Measurements from ENCODE around the gene PTH1R. TPM values are rescaled to one million over a fixed set of nuclear protein-coding genes. Genes with fewer than 3 reads are reported as not detected.

The PTH1R gene
- total RNA-seq, 2 donors from 2014 or later = 5.6 to 8.9 TPM

DNA sequence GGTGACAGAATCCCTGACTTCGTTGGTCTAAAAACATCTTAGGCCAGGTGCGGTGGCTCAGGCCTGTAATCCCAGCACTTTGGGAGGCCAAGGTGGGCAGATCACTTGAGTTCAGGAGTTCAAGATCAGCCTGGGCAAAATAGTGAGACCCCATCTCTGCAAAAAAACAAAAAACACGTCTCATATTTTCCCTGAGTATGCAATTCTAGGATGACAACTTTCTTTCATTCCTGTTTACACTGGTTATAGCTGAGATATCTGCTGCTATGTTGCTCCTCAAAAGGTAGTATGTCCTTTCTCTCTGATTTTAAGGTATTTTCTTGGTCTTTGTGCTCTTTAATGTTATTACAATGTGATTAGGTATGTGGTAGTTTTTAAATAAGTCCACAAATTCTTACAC is 39.3 kb downstream of the PTH1R start:
- TF ChIP-seq, protein P1, sequence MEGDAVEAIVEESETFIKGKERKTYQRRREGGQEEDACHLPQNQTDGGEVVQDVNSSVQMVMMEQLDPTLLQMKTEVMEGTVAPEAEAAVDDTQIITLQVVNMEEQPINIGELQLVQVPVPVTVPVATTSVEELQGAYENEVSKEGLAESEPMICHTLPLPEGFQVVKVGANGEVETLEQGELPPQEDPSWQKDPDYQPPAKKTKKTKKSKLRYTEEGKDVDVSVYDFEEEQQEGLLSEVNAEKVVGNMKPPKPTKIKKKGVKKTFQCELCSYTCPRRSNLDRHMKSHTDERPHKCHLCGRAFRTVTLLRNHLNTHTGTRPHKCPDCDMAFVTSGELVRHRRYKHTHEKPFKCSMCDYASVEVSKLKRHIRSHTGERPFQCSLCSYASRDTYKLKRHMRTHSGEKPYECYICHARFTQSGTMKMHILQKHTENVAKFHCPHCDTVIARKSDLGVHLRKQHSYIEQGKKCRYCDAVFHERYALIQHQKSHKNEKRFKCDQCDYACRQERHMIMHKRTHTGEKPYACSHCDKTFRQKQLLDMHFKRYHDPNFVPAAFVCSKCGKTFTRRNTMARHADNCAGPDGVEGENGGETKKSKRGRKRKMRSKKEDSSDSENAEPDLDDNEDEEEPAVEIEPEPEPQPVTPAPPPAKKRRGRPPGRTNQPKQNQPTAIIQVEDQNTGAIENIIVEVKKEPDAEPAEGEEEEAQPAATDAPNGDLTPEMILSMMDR (IDR thresholded peaks at IDR 0.05) = no peak
- Histone ChIP-seq H3K27me3 (replicated peaks; ENCODE audit: insufficient read depth) (no peaks in the 10 kb centered on the region), H3K9me3 (no peaks in the 10 kb centered on the region), H3K4me1 (ENCODE audit: control insufficient read depth in 1 of 2, low read depth in 2 of 2) (no peaks in the 10 kb centered on the region), H3K4me3 (no peak overlapping the region), H3K27ac (no peak overlapping the region), H3K36me3 (peaks cover 28% of the 10 kb centered on the region)
- DNase-seq (ENCODE audit: low spot score) = no peak
- no peak for ATAC-seq (ENCODE audit: insufficient number of reproducible peaks, low FRiP score, low read depth)

DNA sequence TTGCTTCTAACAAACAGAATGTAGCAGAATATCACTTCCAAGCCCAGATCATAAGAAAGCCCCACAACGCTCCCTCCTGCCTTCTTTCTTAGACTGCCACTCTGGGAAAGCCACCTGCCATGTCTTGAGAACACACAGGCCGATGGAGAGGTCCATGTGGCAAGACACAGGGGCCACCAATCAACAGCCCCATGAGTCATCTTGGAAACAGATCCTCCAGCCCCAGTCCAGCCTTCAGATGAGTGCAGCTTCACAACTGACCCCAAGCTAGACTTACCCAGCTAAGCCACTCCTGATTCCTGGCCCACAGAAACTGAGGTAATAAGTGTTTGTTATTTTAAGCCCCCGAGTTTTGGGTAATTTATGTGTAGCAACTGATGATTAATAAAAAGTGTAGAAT is 39.7 kb downstream of the PTH1R start:
- no peak for DNase-seq (ENCODE audit: low spot score)
- TF ChIP-seq, protein P1 (IDR thresholded peaks at IDR 0.05) = no peak
- no peak for ATAC-seq (ENCODE audit: insufficient number of reproducible peaks, low FRiP score, low read depth)
- H3K27me3 ChIP-seq (replicated peaks; ENCODE audit: insufficient read depth) = no peaks in the 10 kb centered on the region
- H3K9me3 ChIP-seq = no peaks in the 10 kb centered on the region
- H3K4me3 ChIP-seq = no peak overlapping the region
- peaks cover 33% of the 10 kb centered on the region for H3K36me3 ChIP-seq
- no peak overlapping the region for H3K27ac ChIP-seq
- H3K4me1 ChIP-seq (ENCODE audit: control insufficient read depth in 1 of 2, low read depth in 2 of 2) = no peaks in the 10 kb centered on the region

DNA sequence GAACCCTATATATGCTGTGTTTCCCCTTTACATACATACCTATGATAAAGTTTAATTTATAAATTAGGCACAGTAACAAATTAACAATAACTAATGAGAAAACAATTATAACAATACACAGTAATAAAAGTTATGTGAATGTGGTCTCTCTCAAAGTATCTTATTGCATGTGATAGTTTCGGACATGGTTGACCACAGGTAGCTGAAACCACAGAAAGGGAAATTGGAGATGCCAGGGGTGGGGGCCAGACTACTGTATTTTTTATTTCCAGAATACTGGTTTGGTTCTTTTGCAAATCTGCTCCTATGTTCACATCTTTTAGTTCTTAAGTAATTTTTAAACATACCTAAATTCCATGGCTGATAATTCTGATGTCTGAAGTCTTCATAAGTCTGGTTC is 40.7 kb downstream of the PTH1R start:
- DNase-seq (ENCODE audit: low spot score) (no peak), ATAC-seq (ENCODE audit: insufficient number of reproducible peaks, low FRiP score, low read depth) (no peak)
- H3K36me3 ChIP-seq = peaks cover 42% of the 10 kb centered on the region
- no peak overlapping the region for H3K4me3 ChIP-seq
- no peaks in the 10 kb centered on the region for H3K9me3 ChIP-seq
- H3K4me1 ChIP-seq (ENCODE audit: control insufficient read depth in 1 of 2, low read depth in 2 of 2) = no peaks in the 10 kb centered on the region
- no peak overlapping the region for H3K27ac ChIP-seq
- TF ChIP-seq, protein P1 (IDR thresholded peaks at IDR 0.05) = no peak
- no peaks in the 10 kb centered on the region for H3K27me3 ChIP-seq (replicated peaks; ENCODE audit: insufficient read depth)

DNA sequence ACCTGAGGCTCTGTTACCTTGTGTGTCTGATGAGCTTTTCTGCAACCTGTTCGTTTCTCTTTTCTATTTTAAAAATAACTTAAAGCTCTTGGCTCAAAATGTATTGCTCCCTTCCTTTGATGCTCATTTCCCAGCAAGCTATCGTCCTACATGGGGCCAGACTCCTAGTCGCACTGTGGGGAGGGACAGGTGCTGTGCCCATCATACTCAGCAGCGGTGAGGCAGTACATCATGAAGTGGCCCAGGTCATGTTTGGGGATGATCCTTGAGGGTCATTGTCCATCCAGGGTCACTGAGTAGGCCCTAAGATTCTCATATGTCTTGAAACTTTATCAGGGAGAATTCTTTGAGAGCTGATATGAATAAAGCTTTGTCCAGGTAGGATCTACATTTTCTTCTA is 41.1 kb downstream of the PTH1R start:
- ATAC-seq (ENCODE audit: insufficient number of reproducible peaks, low FRiP score, low read depth) (no peak), DNase-seq (ENCODE audit: low spot score) (no peak)
- Histone ChIP-seq H3K4me1 (ENCODE audit: control insufficient read depth in 1 of 2, low read depth in 2 of 2) (peaks cover 0 to 2% of the 10 kb centered on the region in 2 donors), H3K36me3 (peaks cover 43% of the 10 kb centered on the region), H3K9me3 (no peaks in the 10 kb centered on the region), H3K4me3 (no peak overlapping the region), H3K27me3 (replicated peaks; ENCODE audit: insufficient read depth) (no peaks in the 10 kb centered on the region), H3K27ac (no peak overlapping the region)
- TF ChIP-seq, protein P1 (IDR thresholded peaks at IDR 0.05) = no peak

DNA sequence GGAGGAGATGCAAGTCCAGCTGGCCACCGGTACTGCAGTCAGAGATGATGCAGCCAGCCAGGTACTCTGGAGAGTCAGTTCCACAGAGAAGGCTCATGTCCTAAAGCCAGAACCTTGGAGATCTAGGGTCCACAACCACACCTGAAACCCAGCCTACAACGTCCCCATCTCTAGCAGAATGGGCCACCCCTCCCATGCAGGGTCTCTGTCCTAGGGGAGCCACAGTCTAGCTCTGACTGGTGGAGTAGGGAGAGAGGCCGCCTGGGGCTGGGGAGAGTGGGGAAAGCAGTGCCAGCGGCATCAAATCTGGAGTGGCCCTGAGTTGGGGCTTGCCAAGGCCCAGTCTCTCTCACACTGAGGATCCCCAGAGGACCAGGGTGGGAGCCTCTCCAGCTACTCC is 43.5 kb downstream of the PTH1R start:
- TF ChIP-seq, protein P1 (IDR thresholded peaks at IDR 0.05) = no peak
- Histone ChIP-seq H3K27me3 (replicated peaks; ENCODE audit: insufficient read depth) (no peaks in the 10 kb centered on the region), H3K4me1 (ENCODE audit: control insufficient read depth in 1 of 2, low read depth in 2 of 2) (peaks cover 0 to 17% of the 10 kb centered on the region in 2 donors), H3K36me3 (peaks cover 53% of the 10 kb centered on the region), H3K4me3 (no peak overlapping the region), H3K9me3 (no peaks in the 10 kb centered on the region), H3K27ac (no peak overlapping the region)
- ATAC-seq (ENCODE audit: insufficient number of reproducible peaks, low FRiP score, low read depth) = no peak
- DNase-seq (ENCODE audit: low spot score) = no peak

All from thoracic aorta (tissue), 2 donors.